PFSK-1 (cell line): ENCODE measurements around the gene ARFGAP2.

Experiments used
- POLR2AphosphoS5 ChIP-seq: IDR thresholded peaks from 2 replicates; pipeline ENCODE4 v1.6.1; 2012; ENCODE audit warnings: low read depth, mild to moderate bottlenecking, control low read depth, low read length, moderate library complexity
- TF ChIP-seq, protein P1 (sequence below), 2 experiments: IDR thresholded peaks; 2 replicates each; pipeline versions ENCODE4 v1.6.1 to v1.8.0; 2011 to 2012; ENCODE audit warnings: low read depth in 2 of 2, low read length in 2 of 2, control low read depth in 1 of 2, inconsistent platforms in 1 of 2, mild to moderate bottlenecking in 1 of 2, moderate library complexity in 1 of 2; ENCODE audit not compliant: insufficient read depth in 1 of 2

DNA sequence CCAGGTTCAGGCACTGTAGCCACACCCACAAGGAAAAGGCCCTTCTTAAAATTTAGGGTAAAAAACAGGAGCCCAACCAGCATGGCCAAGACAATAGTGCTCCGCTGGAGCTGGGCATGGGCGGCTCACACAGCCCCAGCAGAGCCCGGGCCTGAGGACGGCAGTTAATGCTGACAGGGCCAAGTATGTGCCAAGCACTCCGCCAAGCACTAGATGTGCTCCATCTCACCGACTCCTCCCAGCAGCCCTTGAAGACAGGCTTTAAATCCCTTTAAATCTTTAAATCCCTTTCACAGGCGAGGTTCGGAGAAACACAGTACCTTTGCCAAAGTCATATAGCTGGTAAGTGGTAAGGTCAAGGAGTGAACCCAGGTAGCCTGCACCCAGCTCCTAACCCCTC lies 4.8 kb downstream of the ARFGAP2 start:
- TF ChIP-seq, protein P1, sequence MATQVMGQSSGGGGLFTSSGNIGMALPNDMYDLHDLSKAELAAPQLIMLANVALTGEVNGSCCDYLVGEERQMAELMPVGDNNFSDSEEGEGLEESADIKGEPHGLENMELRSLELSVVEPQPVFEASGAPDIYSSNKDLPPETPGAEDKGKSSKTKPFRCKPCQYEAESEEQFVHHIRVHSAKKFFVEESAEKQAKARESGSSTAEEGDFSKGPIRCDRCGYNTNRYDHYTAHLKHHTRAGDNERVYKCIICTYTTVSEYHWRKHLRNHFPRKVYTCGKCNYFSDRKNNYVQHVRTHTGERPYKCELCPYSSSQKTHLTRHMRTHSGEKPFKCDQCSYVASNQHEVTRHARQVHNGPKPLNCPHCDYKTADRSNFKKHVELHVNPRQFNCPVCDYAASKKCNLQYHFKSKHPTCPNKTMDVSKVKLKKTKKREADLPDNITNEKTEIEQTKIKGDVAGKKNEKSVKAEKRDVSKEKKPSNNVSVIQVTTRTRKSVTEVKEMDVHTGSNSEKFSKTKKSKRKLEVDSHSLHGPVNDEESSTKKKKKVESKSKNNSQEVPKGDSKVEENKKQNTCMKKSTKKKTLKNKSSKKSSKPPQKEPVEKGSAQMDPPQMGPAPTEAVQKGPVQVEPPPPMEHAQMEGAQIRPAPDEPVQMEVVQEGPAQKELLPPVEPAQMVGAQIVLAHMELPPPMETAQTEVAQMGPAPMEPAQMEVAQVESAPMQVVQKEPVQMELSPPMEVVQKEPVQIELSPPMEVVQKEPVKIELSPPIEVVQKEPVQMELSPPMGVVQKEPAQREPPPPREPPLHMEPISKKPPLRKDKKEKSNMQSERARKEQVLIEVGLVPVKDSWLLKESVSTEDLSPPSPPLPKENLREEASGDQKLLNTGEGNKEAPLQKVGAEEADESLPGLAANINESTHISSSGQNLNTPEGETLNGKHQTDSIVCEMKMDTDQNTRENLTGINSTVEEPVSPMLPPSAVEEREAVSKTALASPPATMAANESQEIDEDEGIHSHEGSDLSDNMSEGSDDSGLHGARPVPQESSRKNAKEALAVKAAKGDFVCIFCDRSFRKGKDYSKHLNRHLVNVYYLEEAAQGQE (IDR thresholded peaks at IDR 0.05; ENCODE audit: insufficient read depth in 1 of 2, low read depth in 2 of 2, low read length in 2 of 2), result no peak
- TF ChIP-seq POLR2AphosphoS5, result no peak
